IPS DF 4.7 (cell line): ENCODE results near the gene NCBP1.
"Not testable (repeated sequence)": the region's sequence is repeated elsewhere in the genome, so short reads cannot be mapped to it uniquely, and the experiment has no call there.

Experiments used
- DNase-seq: peaks from one replicate; pipeline ENCODE4 v3.0.0-alpha.2; 2013; ENCODE audit warnings: low spot score; ENCODE audit errors: extremely low read depth

Gene NCBP1

GRCh38 chr9:97673922-97674321, 40.3 kb downstream of the NCBP1 start:
- no peak for DNase-seq

GRCh38 chr9:97675655-97676054, 42.0 kb downstream of the NCBP1 start:
- no peak for DNase-seq

GRCh38 chr9:97682242-97682641, 48.6 kb downstream of the NCBP1 start:
- DNase-seq, result no peak

GRCh38 chr9:97688654-97689053, 55.0 kb downstream of the NCBP1 start:
- DNase-seq, result no peak

- no peak for DNase-seq
Measured at GRCh38 chr9:97689401-97690180, 56.0 kb downstream of the NCBP1 start.

GRCh38 chr9:97694769-97695168, 61.1 kb downstream of the NCBP1 start:
- no peak for DNase-seq

GRCh38 chr9:97695390-97695789, 61.8 kb downstream of the NCBP1 start:
- DNase-seq, result no peak

GRCh38 chr9:97695995-97696802, 62.6 kb downstream of the NCBP1 start:
- no peak for DNase-seq

GRCh38 chr9:97696803-97697601, 63.4 kb downstream of the NCBP1 start, which contains the start of gene XPA:
XPA (minus strand) TSS chr9:97697340; CDS start chr9:97697292, 48 bp downstream.
- peak; percentile 46 for DNase-seq

- no peak for DNase-seq
Measured at GRCh38 chr9:97697837-97698236, 64.2 kb downstream of the NCBP1 start.

GRCh38 chr9:97698865-97699264, 65.2 kb downstream of the NCBP1 start:
- DNase-seq, result no peak

GRCh38 chr9:97699281-97699680, 65.7 kb downstream of the NCBP1 start:
- not testable (repeated sequence) for DNase-seq

GRCh38 chr9:97699824-97700223, 66.2 kb downstream of the NCBP1 start:
- DNase-seq, result not testable (repeated sequence)

- no peak for DNase-seq
Measured at GRCh38 chr9:97703437-97704344, 70.1 kb downstream of the NCBP1 start.

- no peak for DNase-seq
Measured at GRCh38 chr9:97704345-97704677, 70.7 kb downstream of the NCBP1 start.

- DNase-seq, result no peak
Measured at GRCh38 chr9:97704851-97705250, 71.2 kb downstream of the NCBP1 start.

- DNase-seq, result no peak
Measured at GRCh38 chr9:97705354-97705950, 71.8 kb downstream of the NCBP1 start.

GRCh38 chr9:97706246-97706645, 72.6 kb downstream of the NCBP1 start:
- DNase-seq, result no peak

GRCh38 chr9:97710356-97711222, 77.0 kb downstream of the NCBP1 start:
- DNase-seq, result no peak
